ENCODE results near the gene FYN.
"Not testable (repeated sequence)": the region's sequence is repeated elsewhere in the genome, so short reads cannot be mapped to it uniquely, and the experiment has no call there.

Gene FYN

DNA sequence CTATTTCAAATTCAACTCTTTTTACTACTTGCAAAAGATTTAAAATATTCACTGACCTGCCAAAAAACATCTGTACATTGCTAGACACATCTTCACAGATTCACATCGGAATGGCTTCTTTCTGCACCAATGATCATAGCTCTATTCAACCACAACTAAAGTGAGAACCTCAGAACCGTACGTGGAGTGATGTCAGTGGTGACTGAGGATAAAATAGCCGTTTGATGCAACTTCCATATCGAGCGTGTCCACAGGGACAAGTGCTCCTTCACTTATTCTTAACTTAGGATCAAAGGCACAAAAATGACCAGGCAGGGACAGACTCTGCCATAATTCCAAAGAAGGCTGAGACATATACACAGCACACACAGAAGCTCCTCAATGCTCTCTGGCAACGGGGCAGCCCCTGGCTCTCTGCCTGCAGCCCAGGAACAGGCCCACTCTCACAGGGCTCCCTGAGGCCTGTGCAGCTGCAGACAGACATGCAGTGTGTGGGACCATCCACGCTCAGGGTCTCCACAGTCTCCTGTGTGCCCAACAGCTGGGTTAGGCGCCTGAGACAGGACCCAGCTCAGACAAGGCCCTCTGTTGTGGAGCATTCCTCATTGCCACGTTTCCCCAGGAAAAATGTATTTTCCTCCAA is 22.8 kb downstream of the FYN start:
- no peak for DNase-seq

GRCh38 chr6:111849298-111849697 is 24.0 kb downstream of the FYN start:
- DNase-seq, result no peak

DNA sequence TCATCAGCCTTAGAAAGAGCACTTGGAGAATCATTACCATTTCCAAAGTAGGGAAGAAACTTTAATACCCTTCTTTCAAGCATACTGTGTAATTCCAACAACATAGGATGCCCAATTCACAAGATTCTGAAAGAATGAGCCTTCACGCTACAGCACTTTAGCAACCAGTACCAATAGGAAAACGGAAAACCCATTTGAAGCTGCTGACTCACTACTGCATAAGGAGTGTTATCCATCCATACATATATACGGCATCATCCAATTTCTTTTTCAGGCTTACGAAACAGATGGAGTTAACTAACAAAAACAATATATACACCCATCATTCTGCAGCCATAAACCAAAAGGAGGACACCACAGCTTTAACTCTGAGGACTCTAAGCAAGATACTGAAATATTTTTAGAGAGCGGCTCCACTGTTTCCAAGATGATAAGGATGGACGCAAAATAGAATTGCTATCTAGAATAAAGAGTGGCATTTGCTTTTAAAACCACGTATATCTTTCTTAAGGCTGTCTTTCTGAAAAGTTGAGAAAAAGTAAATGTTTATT is 24.9 kb downstream of the FYN start:
- no peak for DNase-seq

DNA sequence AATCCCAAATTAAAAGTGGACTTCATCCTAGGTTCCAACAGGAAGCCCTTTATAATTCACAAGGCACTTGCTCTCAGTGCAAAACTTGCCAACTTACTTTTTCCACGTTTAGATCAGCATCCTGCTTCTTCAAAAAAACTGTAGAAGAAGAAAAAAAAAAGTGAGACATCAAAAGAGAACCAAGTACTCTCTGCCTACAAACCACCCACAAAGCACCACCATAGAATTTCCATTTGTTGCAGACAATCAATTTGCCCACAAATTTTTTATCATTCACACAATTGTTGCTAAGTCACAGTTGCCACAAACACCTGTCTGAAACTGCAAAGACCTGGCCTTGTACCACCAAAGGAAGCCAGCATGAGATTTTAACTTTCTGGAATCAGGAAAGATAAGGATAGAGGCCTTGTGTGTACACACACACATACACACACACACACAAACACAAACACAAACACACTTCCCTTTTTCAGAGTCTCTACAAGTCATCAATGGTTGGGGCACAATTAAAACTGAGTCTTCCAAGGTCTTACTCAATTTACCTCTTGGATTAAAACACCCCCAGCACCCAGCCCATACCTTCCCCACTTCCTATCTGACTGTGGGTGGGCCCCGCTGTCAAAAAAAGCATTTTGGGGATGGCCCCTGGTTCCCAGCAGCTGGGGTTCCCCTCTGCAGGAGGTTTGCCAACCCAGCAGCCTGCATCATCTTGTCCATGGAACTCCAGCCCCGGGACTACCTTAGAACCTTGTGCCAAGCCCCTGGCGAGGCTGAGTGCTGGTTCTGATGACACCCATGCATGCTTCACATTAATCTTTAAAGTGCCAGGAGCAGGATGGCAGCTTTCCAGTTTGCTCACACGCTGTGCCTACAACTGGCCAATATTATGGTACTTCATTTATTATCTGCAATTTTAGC is 26.5 kb downstream of the FYN start:
- DNase-seq, result no peak

- DNase-seq, result no peak
Measured at GRCh38 chr6:111846066-111846465, 27.2 kb downstream of the FYN start.

GRCh38 chr6:111845441-111845871 is 27.8 kb downstream of the FYN start:
- DNase-seq, result no peak

DNA sequence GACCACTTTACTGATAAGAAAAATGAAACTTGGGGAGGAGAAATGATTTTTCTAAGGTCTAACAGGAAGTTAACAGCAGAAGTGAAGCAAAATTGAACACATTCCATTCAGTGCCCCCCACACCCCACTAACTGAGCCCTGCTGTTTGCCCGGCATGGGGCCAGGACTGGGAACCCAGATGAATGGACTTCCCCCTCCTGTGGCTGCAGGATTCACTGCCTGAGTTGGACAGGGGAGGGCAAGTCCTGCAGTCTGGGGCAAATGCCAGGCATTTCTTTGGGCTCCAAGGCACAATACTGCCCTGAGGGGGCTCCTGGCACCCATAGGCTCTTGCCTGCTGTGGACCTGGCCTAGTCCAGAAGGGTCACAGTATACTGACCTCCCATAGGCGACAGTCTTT is 28.3 kb downstream of the FYN start:
- no peak for DNase-seq

- DNase-seq, result no peak
Measured at GRCh38 chr6:111844376-111844775, 28.9 kb downstream of the FYN start.

DNA sequence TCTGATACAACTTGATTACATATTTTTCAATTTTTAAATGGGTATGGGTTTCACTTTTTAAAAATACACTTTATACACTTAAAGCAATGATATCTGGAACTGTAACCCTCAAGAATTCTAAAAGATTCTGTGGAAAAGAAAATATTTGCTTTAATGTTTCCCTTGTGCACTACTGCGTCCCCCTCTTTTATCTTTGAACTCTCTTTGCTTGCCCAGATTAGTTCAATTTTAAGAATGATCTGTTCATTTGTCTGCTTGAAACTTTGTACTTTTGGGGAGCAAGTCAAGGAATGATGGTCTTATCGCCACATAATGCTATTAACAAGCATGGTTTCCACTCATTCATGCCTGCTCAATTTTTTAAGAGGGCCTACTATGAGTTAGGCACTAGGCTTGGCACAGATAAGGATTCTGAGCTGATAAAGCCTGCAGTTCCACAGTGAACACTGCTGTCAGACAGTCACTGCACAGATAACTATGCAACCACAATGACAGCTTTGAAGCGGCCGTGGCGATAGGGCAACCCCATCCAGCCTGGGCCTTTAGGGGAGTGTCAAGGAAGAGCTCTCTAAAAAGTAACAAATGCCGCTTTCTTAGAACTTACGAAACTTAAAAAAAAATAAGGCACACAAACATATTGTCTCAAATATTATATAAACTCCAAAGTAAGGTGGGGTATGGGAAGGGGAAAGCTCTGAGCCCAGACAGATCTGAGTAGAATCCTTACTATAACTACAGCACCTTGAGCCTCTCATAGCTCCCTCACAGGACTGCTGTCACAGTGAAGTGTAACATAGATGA is 29.7 kb downstream of the FYN start:
- DNase-seq, result no peak

- no peak for DNase-seq
Measured at GRCh38 chr6:111842891-111843290, 30.4 kb downstream of the FYN start.

DNA sequence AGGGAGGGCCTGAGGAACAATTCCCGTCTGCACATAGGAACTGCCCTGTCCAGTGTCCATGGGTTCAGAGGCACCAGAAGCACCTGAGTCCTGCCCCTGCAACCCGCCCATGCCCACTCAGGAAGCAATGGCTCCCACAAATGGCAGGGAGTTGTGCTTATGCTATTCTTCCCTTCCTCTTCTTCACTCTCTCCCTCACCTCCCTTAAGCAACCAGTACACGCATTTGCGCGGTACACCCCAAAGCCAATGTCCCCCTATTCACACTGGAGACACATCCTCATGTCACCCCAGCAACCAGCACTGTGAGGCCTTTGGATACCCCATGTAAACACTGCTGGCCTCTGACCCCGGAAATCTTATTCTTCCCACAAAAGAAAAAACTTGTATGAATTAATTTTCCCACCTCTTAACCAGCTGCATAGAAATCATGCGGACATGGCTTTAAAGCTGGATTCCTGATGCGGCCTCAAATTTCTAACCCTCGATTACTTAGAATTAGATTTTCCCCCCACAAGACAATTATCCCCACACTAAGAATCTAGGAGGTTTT is 30.9 kb downstream of the FYN start:
- DNase-seq, result no peak

DNA sequence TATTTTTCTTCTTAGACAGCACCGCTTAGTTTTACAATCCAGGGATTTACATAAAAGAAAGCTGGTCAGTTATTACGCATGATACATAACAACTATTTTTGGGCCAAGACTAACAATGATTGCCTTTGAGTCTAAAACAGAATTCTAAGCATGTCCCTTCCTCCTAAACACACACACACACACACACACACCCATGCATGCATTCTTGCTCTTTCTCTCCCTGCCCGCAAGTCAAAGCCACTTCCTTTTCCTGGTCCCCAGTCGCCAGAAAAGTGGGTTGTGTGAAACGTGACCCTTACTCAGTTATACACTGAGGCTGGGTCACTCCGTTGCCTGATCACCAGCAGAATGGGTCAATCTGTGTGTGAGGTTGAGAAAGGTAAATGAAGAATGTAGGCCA is 31.4 kb downstream of the FYN start:
- DNase-seq, result no peak

DNA sequence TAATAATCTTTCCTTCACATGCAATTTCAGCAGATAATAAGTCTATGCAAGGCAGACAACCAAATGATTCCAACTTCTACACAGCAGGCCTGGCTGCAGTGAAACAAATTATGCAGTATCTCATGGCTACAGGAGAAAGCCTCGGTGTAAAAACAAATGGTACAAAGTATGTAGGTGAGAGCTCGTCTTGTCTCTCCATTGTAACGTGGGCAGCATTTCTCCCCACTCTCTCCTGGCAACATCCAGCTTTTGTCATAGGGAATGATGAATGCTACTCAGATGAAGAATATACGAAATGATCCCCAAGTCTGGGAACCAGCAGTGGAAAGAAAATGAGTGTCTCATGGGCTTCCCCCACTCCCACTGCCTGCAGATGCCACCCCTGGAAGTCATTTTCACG is 32.4 kb downstream of the FYN start:
- DNase-seq, result no peak

DNA sequence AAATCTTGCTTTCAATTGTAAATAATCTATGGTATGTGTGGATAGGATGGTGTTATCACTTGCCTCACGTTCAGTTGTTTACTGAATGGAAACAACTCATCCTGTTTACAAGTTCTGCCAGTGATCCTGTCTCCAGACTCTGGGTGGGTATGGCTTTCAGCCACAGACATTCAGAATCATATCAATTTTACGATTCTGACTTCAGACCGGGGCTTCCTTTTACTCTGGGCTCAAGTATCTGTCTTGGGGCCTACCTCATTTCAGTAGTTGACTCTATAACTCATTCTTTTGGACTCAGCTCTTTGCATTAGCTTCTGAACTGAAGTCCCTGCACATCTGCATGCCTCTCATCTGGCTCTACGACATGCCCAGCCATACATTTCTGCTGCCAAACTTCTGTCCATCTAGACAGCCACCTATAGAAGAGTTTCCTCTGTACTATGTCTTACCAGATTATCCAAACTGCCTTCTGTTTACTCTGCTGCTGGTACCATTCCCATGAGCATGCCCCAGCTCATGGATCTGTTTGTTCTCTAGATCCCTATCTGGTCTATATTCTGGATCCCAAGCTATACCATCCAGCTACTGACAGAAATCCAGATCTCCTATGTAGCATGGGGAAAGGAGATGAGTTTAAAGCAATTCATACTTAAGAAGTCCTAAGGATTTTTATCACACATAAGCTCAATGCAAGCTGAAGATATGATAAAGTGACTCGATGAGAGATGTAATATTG is 34.3 kb downstream of the FYN start:
- no peak for DNase-seq

DNA sequence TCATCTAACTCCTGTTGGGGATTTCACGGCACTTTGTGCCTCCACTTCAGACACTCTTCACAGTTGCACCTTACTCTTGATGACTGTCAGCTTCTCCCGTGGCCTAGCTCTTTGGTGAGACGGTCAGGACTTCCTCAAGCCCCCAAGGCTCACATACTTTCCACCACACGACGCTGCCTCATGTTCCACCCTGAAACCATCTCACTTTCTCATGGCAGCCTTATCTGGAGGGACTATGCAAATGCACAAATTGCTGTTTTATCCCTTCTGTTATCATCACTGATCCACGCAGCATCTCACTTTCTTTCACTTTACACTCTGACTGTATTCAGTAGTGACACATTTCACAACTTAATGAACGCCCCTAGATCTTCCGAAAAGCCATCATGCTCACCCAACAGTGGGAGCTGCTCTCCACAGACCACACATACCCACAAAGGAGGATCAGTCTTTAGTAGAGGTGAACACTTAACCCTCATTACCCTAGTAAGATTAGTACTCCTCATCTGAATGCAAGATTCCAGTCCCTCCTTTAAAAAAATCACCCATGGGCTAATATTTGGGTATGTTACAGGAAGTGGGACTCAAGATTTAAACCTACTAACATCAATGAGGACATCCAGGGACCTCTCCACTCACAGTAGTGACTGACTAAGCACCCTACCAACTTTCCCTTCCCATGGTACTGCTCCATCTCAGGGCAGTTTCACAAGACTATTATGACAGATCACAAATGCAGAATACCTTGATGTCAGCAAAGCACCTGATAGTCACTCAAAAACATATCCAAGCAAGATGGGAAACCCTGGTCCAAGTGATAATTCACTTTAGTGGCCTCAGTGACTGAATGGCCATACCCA is 35.4 kb downstream of the FYN start:
- DNase-seq, result no peak

DNA sequence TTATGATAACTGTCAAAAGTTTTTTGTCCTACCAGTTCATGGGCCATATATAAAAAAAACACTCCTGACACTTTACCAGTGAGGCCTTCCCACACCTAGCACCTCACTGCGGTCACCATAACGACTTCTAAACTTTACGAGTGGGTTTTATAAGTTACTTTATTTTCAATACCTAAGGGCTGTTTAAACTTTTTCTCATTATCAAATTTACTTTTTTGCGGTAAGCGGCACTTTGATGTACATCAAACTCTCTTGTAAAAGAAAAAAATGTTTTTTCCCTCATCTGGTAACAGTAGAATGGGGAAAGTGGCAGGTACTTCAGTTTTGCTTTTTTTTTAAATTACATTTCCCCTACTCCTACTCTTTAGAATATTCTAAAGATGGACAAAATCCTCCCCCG is 36.2 kb downstream of the FYN start:
- DNase-seq, result no peak

DNA sequence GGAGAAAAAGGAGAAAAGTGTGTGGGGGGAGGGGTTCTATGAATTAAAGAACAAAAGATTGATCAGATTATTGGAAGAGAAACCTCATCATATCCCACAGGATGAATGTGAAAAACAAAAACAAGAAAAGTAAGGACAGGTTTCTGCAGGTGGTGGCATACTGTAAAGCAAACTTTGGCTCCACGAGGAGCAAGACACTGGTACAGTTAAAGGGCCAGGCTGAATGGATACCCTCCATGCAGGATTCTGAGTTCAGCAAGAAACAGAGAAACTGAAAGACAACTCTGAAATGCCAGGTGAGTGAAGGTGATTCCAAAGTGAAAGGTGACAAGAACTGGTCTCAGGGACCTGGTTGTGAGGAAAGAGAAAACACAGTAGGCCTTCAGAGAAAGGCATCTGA is 37.4 kb downstream of the FYN start:
- DNase-seq, result no peak

DNA sequence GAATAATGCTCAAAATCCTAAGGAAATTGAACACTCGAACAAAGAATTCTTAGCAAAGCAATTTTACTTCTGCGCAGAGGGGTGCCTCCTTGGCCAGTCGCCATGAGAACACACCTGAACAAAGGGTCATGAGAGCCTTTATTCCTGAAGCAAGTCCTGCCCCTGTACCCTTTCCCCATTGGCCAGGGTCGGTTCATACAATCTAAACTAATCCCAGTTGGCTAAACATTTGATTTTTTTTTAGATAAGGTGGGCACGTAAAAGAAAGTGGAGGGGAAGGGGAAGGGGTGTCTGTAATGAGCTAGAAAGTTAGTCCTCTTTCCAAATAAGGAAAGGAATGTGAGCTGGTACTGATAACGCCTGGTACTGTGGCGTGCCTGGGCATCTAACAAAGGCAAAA is 37.9 kb downstream of the FYN start:
- DNase-seq, result not testable (repeated sequence)

- no peak for DNase-seq
Measured at GRCh38 chr6:111834356-111834755, 38.9 kb downstream of the FYN start.

DNA sequence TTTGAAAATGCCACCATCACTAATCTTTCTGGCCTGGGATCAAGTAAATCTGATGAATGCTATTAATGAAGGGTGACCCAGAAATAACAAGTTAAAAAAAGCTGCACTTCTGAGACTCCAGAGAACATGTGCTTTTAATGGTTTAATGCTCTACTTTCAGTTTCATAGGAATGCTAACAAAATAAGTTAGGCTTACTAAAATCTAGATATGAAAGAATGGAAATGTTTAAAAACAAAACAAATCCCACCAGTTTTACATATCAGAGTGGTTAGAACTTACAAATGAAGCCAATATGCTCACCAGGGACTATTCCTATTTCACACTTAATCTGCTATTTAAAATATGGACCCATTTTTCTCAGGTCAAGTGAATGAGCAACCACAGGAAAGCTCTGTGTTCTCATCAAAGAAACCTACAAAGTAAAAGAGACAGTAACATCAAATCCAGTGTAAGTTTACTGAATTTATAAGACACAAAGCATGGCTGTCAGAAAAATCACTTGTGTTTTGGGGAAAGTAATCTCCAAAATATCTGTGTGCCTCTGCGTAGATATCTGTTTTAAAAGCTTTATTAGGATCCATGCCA is 40.3 kb downstream of the FYN start:
- no peak for DNase-seq

DNA sequence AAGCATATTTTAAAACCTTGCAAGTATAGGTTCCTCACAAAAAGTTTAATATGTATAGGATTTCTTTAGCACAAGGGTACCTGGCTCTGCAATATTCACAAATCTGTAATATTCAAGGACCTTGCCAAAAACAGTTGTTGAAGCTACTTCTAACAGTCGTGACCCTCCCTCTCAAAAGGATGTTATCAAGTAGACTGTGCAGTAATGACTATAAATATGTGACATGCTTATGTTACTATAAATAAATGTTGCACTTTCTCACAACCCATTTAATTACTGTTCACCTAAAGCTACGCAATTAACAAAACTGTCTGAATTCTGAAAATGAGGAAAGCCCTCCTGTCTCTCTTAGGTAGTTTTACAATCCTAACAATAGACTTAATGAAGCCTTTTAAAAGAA is 41.8 kb downstream of the FYN start:
- no peak for DNase-seq
